Stimulated activated CD8-positive, alpha-beta memory T cell treated with anti-CD3 and anti-CD28 coated beads, Interleukin-15, amount 100 ng/mL, for 48 hours (primary cell): ENCODE results near the gene ARL13B.

Experiments used
- DNase-seq, 2 donors: peaks; one replicate each; pipeline ENCODE4 v3.0.0-alpha.2; 2020; ENCODE audit warnings: low read depth in 2 of 2

The ARL13B gene

GRCh38 chr3:94099311-94099710, 119.4 kb downstream of the ARL13B start:
- no peak for DNase-seq

DNA sequence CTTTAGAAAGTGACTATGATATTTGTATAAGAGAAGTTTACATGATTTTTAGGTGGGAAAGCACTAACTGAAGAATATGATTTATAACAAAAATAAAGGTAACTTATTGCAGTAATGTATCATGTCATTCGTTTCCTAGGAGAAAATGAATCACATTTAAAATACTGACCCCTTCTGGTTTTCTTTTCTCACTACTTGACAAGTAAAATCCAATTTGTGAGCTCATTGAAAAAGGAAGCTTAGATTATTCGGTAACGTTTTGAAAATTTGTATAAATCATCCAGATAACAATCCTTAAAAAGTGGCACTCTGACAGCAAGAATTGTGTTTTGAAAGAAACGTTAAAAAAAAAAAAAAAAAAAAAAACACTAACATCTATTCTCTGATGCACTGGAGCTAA, 121.9 kb downstream of the ARL13B start:
- no peak for DNase-seq
